ENCODE measurements around the gene SLC9C2.
"Not testable (repeated sequence)": the region's sequence is repeated elsewhere in the genome, so short reads cannot be mapped to it uniquely, and the experiment has no call there.

DNA sequence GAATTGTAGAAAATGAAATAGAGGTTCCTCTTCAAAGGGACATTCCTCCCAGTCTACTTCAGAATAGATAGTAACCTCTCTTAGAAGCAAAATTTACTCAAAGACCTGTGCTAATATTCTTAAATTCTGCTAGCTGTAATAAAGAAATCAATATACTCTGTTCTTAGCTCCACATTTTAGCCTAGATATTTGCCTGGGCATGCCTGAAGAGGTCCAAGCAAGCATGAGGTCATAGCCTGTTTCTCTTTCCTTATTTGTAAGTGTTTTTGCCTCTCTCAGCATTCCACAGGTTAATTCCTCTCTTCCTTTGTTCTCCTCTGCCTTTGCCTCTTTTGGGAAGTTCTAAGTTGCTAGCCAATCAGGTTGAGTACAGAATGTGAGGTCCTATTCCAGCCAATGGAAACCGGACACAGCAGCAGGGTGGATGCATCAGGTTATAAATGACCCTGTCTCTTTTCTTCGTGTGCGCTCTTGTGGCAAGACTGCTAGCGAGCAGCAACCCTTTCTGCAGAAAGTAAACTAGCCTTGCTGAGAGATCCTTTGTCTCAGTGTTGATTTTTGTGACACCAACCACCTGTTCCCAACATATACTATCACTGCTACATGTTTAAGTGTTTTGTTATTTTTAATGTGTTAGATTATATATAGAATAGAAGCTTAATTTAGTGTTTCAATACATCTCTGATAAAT, 39.7 kb upstream of the SLC9C2 start:
- TF ChIP-seq, protein P1, sequence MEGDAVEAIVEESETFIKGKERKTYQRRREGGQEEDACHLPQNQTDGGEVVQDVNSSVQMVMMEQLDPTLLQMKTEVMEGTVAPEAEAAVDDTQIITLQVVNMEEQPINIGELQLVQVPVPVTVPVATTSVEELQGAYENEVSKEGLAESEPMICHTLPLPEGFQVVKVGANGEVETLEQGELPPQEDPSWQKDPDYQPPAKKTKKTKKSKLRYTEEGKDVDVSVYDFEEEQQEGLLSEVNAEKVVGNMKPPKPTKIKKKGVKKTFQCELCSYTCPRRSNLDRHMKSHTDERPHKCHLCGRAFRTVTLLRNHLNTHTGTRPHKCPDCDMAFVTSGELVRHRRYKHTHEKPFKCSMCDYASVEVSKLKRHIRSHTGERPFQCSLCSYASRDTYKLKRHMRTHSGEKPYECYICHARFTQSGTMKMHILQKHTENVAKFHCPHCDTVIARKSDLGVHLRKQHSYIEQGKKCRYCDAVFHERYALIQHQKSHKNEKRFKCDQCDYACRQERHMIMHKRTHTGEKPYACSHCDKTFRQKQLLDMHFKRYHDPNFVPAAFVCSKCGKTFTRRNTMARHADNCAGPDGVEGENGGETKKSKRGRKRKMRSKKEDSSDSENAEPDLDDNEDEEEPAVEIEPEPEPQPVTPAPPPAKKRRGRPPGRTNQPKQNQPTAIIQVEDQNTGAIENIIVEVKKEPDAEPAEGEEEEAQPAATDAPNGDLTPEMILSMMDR (IDR thresholded peaks at IDR 0.05; ENCODE audit: insufficient read depth, low read depth, low read length): not testable (repeated sequence)
- not testable (repeated sequence) for TF ChIP-seq EZH2 (IDR thresholded peaks at IDR 0.05; ENCODE audit: insufficient read depth, low read length)

Data from astrocyte (in vitro differentiated cells and primary cell).